WTC11 (cell line): ENCODE measurements around the gene NTPCR. TPM values are rescaled to one million over a fixed set of nuclear protein-coding genes. Genes with fewer than 3 reads are reported as not detected.

Experiments used
- ATAC-seq: fragments of 200-7000 bp; cut with Tn5 transposase; 2 replicates; pipeline ENCODE4 v1.10.0; 2021; ENCODE audit warnings: mild to moderate bottlenecking, moderate library complexity
- CTCF ChIA-PET: fragments of 300-600 bp; sonication (Branson Sonifier 250); formaldehyde crosslinking; loops from one replicate; lab custom pipeline; 2021; ENCODE audit warnings: antibody characterized with exemption; lab: Charles Lee
- POLR2A ChIA-PET: fragments of 350-600 bp; sonication (Branson Sonifier 250); formaldehyde crosslinking; loops from one replicate; lab custom pipeline; 2021; ENCODE audit warnings: antibody characterized with exemption; lab: Charles Lee
- DNase-seq: peaks from one replicate; pipeline ENCODE4 v3.0.0; 2021; ENCODE audit warnings: low spot score
- H3K27ac Mint-ChIP-seq: 2 replicates; pipeline ENCODE4 v1.8.0; 2021; ENCODE audit warnings: mixed read lengths
- H3K27me3 Mint-ChIP-seq: 2 replicates; pipeline ENCODE4 v1.8.0; 2021; ENCODE audit warnings: low read depth, mild to moderate bottlenecking, moderate library complexity, mixed read lengths
- H3K36me3 Mint-ChIP-seq: 2 replicates; pipeline ENCODE4 v1.8.0; 2021; ENCODE audit warnings: mixed read lengths
- H3K4me1 Mint-ChIP-seq: 2 replicates; pipeline ENCODE4 v1.8.0; 2022; ENCODE audit warnings: mixed read lengths
- H3K4me3 Mint-ChIP-seq: 2 replicates; pipeline ENCODE4 v1.8.0; 2021; ENCODE audit warnings: mild to moderate bottlenecking, moderate library complexity, mixed read lengths
- H3K9me3 Mint-ChIP-seq: 2 replicates; pipeline ENCODE4 v1.8.0; 2021; ENCODE audit warnings: mixed read lengths
- ATF1 ChIP-seq: sonication (generic); formaldehyde crosslinking; IDR thresholded peaks from 2 replicates; pipeline ENCODE4 v1.8.1; 2023; ENCODE audit warnings: mild to moderate bottlenecking, moderate library complexity, missing genetic modification reagents
- ESRRA ChIP-seq: sonication (generic); formaldehyde crosslinking; IDR thresholded peaks from 2 replicates; pipeline ENCODE4 v1.8.1; 2022; ENCODE audit warnings: mild to moderate bottlenecking, missing genetic modification reagents, borderline replicate concordance
- ETV6 ChIP-seq: sonication (generic); formaldehyde crosslinking; IDR thresholded peaks from 2 replicates; pipeline ENCODE4 v1.8.1; 2022; ENCODE audit warnings: mild to moderate bottlenecking, missing genetic modification reagents
- GABPB1 ChIP-seq: sonication (generic); formaldehyde crosslinking; IDR thresholded peaks from 2 replicates; pipeline ENCODE4 v1.8.1; 2023; ENCODE audit warnings: mild to moderate bottlenecking, missing genetic modification reagents
- HMGA2 ChIP-seq: fragments of 250-450 bp; sonication (Bioruptor Pico); IDR thresholded peaks from 2 replicates; pipeline ENCODE4 v1.4.0; 2021; ENCODE audit warnings: mild to moderate bottlenecking, moderate library complexity
- IRF2 ChIP-seq: sonication (generic); formaldehyde crosslinking; IDR thresholded peaks from 2 replicates; pipeline ENCODE4 v1.8.0; 2022; ENCODE audit warnings: low read depth, missing genetic modification reagents, borderline replicate concordance
- MAX ChIP-seq: sonication (generic); formaldehyde crosslinking; IDR thresholded peaks from 2 replicates; pipeline ENCODE4 v1.8.0; 2022; ENCODE audit warnings: mild to moderate bottlenecking, missing genetic modification reagents
- MXD4 ChIP-seq: fragments of 250-450 bp; sonication (Bioruptor Pico); IDR thresholded peaks from 2 replicates; pipeline ENCODE4 v1.8.0; 2021; ENCODE audit warnings: mild to moderate bottlenecking, moderate library complexity, borderline replicate concordance
- MYBL2 ChIP-seq: sonication (generic); formaldehyde crosslinking; IDR thresholded peaks from 2 replicates; pipeline ENCODE4 v1.8.1; 2023; ENCODE audit warnings: mild to moderate bottlenecking, moderate library complexity, missing genetic modification reagents
- NFE2L1 ChIP-seq: sonication (generic); formaldehyde crosslinking; IDR thresholded peaks from 2 replicates; pipeline ENCODE4 v1.8.1; 2023; ENCODE audit warnings: missing genetic modification reagents
- NFYB ChIP-seq: sonication (generic); formaldehyde crosslinking; conservative IDR thresholded peaks from 2 replicates; pipeline ENCODE4 v1.8.0; 2022; ENCODE audit warnings: low read depth, missing genetic modification reagents
- NR1H2 ChIP-seq: sonication (generic); formaldehyde crosslinking; IDR thresholded peaks from 2 replicates; pipeline ENCODE4 v1.9.0; 2021; ENCODE audit warnings: mild to moderate bottlenecking, moderate library complexity, missing genetic modification reagents
- OVOL2 ChIP-seq: fragments of 250-450 bp; sonication (Bioruptor Pico); IDR thresholded peaks from 2 replicates; pipeline ENCODE4 v1.9.0; 2021; ENCODE audit warnings: mild to moderate bottlenecking, borderline replicate concordance
- RORB ChIP-seq: fragments of 250-450 bp; sonication (Bioruptor Pico); IDR thresholded peaks from 2 replicates; pipeline ENCODE4 v1.9.0; 2021; ENCODE audit warnings: mild to moderate bottlenecking
- SP1 ChIP-seq: sonication (generic); formaldehyde crosslinking; conservative IDR thresholded peaks from 2 replicates; pipeline ENCODE4 v1.8.1; 2022; ENCODE audit warnings: missing genetic modification reagents
- TEAD4 ChIP-seq: sonication (generic); formaldehyde crosslinking; IDR thresholded peaks from 2 replicates; pipeline ENCODE4 v1.8.0; 2022; ENCODE audit warnings: mild to moderate bottlenecking, missing genetic modification reagents
- ZBTB43 ChIP-seq: sonication (generic); formaldehyde crosslinking; IDR thresholded peaks from 2 replicates; pipeline ENCODE4 v1.8.1; 2023; ENCODE audit warnings: mild to moderate bottlenecking, missing genetic modification reagents
- ZNF396 ChIP-seq: fragments of 250-450 bp; sonication (Bioruptor Pico); IDR thresholded peaks from 2 replicates; pipeline ENCODE4 v1.8.0; 2021; ENCODE audit warnings: mild to moderate bottlenecking, moderate library complexity, borderline replicate concordance
- ZNF416 ChIP-seq: fragments of 250-450 bp; sonication (Bioruptor Pico); IDR thresholded peaks from 2 replicates; pipeline ENCODE4 v1.9.0; 2021; ENCODE audit warnings: mild to moderate bottlenecking, inconsistent platforms
- total RNA-seq: library from RNA; stranded (reverse); gene quantifications from 3 replicates; pipeline ENCODE4 v1.2.3, GENCODE V29; 2021
- TF ChIP-seq, protein P1 (sequence below): fragments of 200-600 bp; IDR thresholded peaks from 2 replicates; pipeline ENCODE4 v1.8.0; 2022; ENCODE audit warnings: antibody characterized with exemption
- TF ChIP-seq, protein P2 (sequence below): fragments of 250-450 bp; sonication (Bioruptor Pico); IDR thresholded peaks from 2 replicates; pipeline ENCODE4 v1.9.0; 2021; ENCODE audit warnings: moderate library complexity, mild to moderate bottlenecking, inconsistent platforms, borderline replicate concordance
- TF ChIP-seq, protein P3 (sequence below): sonication (generic); formaldehyde crosslinking; IDR thresholded peaks from 2 replicates; pipeline ENCODE4 v1.8.1; 2023; ENCODE audit warnings: mild to moderate bottlenecking, moderate library complexity, missing genetic modification reagents
- TF ChIP-seq, protein P4 (sequence below): sonication (generic); formaldehyde crosslinking; conservative IDR thresholded peaks from 2 replicates; pipeline ENCODE4 v1.8.1; 2022; ENCODE audit warnings: mild to moderate bottlenecking, missing genetic modification reagents
- TF ChIP-seq, protein P5 (sequence below): sonication (generic); formaldehyde crosslinking; IDR thresholded peaks from 2 replicates; pipeline ENCODE4 v1.8.1; 2023; ENCODE audit warnings: mild to moderate bottlenecking, missing genetic modification reagents, moderate library complexity

NTPCR gene
- total RNA-seq, 1 experiment from 2014 or later = 102 TPM

GRCh38 chr1:233025157-233025556, 74.7 kb downstream of the NTPCR start:
- CTCF ChIA-PET = interaction anchor here (0.9 to 1.4 kb wide), 4 partner anchors 12 to 413 kb away, joined by 3 to 4 read pairs (median 4); partner anchors contain the start of gene MAP10
- peak; percentile 90 for ATAC-seq
- H3K36me3 Mint-ChIP-seq = peaks cover 17% of the 10 kb centered on the region
- TF ChIP-seq ESRRA (CRISPR knock-in tag) = no peak
- TF ChIP-seq SP1 (CRISPR knock-in tag) = no peak
- TF ChIP-seq TEAD4 (CRISPR knock-in tag) = no peak
- TF ChIP-seq MAX (CRISPR knock-in tag) = peak; percentile 43; the same call in 1 of the 2 replicates
- no peak for TF ChIP-seq ZBTB43 (CRISPR knock-in tag)
- TF ChIP-seq, protein P1, sequence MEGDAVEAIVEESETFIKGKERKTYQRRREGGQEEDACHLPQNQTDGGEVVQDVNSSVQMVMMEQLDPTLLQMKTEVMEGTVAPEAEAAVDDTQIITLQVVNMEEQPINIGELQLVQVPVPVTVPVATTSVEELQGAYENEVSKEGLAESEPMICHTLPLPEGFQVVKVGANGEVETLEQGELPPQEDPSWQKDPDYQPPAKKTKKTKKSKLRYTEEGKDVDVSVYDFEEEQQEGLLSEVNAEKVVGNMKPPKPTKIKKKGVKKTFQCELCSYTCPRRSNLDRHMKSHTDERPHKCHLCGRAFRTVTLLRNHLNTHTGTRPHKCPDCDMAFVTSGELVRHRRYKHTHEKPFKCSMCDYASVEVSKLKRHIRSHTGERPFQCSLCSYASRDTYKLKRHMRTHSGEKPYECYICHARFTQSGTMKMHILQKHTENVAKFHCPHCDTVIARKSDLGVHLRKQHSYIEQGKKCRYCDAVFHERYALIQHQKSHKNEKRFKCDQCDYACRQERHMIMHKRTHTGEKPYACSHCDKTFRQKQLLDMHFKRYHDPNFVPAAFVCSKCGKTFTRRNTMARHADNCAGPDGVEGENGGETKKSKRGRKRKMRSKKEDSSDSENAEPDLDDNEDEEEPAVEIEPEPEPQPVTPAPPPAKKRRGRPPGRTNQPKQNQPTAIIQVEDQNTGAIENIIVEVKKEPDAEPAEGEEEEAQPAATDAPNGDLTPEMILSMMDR = 0 out of 2 replicates have a peak, but pooled peaks have one; percentile 28
- no peak for TF ChIP-seq OVOL2 (CRISPR knock-in tag)
- TF ChIP-seq, all 79 proteins: peak for 2
- DNase-seq = peak; percentile 71
- POLR2A ChIA-PET = no interaction called here
- Mint-ChIP-seq H3K4me3 (no peak overlapping the region), H3K27me3 (no peaks in the 10 kb centered on the region), H3K9me3 (no peaks in the 10 kb centered on the region), H3K4me1 (peaks cover 37% of the 10 kb centered on the region), H3K27ac (0 out of 2 replicates have a peak overlapping the region, but pooled peaks have one; percentile 24)

GRCh38 chr1:233025567-233025966, 75.2 kb downstream of the NTPCR start:
- no peaks in the 10 kb centered on the region for H3K9me3 Mint-ChIP-seq
- no peak for TF ChIP-seq ZNF416 (CRISPR knock-in tag)
- no peak for TF ChIP-seq MXD4
- no peak for TF ChIP-seq MYBL2 (CRISPR knock-in tag)
- TF ChIP-seq RORB (CRISPR knock-in tag) = no peak
- no peak for TF ChIP-seq NFYB (CRISPR knock-in tag)
- TF ChIP-seq, protein P2, sequence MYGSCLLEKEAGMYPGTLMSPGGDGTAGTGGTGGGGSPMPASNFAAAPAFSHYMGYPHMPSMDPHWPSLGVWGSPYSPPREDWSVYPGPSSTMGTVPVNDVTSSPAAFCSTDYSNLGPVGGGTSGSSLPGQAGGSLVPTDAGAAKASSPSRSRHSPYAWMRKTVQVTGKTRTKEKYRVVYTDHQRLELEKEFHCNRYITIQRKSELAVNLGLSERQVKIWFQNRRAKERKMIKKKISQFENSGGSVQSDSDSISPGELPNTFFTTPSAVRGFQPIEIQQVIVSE (CRISPR knock-in tag) = no peak
- TF ChIP-seq NFE2L1 (CRISPR knock-in tag) = no peak
- TF ChIP-seq, protein P3, sequence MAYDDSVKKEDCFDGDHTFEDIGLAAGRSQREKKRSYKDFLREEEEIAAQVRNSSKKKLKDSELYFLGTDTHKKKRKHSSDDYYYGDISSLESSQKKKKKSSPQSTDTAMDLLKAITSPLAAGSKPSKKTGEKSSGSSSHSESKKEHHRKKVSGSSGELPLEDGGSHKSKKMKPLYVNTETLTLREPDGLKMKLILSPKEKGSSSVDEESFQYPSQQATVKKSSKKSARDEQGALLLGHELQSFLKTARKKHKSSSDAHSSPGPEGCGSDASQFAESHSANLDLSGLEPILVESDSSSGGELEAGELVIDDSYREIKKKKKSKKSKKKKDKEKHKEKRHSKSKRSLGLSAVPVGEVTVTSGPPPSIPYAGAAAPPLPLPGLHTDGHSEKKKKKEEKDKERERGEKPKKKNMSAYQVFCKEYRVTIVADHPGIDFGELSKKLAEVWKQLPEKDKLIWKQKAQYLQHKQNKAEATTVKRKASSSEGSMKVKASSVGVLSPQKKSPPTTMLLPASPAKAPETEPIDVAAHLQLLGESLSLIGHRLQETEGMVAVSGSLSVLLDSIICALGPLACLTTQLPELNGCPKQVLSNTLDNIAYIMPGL (CRISPR knock-in tag) = no peak
- TF ChIP-seq GABPB1 (CRISPR knock-in tag) = no peak
- TF ChIP-seq HMGA2 (CRISPR knock-in tag) = no peak
- no peak for TF ChIP-seq IRF2 (CRISPR knock-in tag)
- TF ChIP-seq, protein P4, sequence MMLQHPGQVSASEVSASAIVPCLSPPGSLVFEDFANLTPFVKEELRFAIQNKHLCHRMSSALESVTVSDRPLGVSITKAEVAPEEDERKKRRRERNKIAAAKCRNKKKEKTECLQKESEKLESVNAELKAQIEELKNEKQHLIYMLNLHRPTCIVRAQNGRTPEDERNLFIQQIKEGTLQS (CRISPR knock-in tag) = no peak
- no peak for TF ChIP-seq ATF1 (CRISPR knock-in tag)
- no peak for TF ChIP-seq ZNF396 (CRISPR knock-in tag)
- TF ChIP-seq ETV6 = no peak
- no peak for TF ChIP-seq ZBTB43 (CRISPR knock-in tag)
- TF ChIP-seq, protein P5, sequence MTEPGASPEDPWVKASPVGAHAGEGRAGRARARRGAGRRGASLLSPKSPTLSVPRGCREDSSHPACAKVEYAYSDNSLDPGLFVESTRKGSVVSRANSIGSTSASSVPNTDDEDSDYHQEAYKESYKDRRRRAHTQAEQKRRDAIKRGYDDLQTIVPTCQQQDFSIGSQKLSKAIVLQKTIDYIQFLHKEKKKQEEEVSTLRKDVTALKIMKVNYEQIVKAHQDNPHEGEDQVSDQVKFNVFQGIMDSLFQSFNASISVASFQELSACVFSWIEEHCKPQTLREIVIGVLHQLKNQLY (CRISPR knock-in tag) = no peak
- no peak for TF ChIP-seq NR1H2 (CRISPR knock-in tag)
- TF ChIP-seq, all 79 proteins: peak for 0
- H3K4me1 Mint-ChIP-seq = peaks cover 35% of the 10 kb centered on the region
- DNase-seq = no peak
- H3K27me3 Mint-ChIP-seq = no peaks in the 10 kb centered on the region
- H3K4me3 Mint-ChIP-seq = no peak overlapping the region
- peaks cover 17% of the 10 kb centered on the region for H3K36me3 Mint-ChIP-seq
- 0 out of 2 replicates have a peak overlapping the region, but pooled peaks have one; percentile 24 for H3K27ac Mint-ChIP-seq
- POLR2A ChIA-PET = no interaction called here
- CTCF ChIA-PET = interaction anchor here (0.9 to 1.4 kb wide), 5 partner anchors 13 to 414 kb away, joined by 3 to 4 read pairs (median 4); partner anchors contain the start of gene MAP10
- ATAC-seq = no peak
